PC-9 (cell line): ENCODE measurements around the gene SLC25A14.

Source experiments
- EZH2 ChIP-seq: fragments of 200-600 bp; sonication (generic); IDR thresholded peaks from 2 replicates; pipeline ENCODE4 v1.8.0; 2017; ENCODE audit warnings: antibody characterized with exemption, low read depth
- TF ChIP-seq, protein P1 (sequence below): fragments of 200-600 bp; sonication (generic); conservative IDR thresholded peaks from 2 replicates; pipeline ENCODE4 v1.6.1; 2017; ENCODE audit warnings: mixed run types, antibody characterized with exemption, mild to moderate bottlenecking, moderate library complexity

DNA sequence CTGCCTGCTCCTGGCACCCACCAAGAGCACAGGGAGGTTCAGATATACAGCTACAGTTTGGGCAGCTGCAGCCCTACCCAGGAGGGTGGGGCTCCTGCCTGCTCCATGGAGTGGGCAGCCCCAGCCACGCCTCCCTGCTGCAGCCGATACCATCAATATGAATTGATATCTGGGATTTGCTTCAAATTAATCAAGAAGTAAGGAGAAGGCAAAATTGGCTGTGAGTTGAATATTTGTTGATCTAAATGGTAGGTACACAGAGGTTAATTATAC lies 39.8 kb upstream of the SLC25A14 start:
- TF ChIP-seq, protein P1, sequence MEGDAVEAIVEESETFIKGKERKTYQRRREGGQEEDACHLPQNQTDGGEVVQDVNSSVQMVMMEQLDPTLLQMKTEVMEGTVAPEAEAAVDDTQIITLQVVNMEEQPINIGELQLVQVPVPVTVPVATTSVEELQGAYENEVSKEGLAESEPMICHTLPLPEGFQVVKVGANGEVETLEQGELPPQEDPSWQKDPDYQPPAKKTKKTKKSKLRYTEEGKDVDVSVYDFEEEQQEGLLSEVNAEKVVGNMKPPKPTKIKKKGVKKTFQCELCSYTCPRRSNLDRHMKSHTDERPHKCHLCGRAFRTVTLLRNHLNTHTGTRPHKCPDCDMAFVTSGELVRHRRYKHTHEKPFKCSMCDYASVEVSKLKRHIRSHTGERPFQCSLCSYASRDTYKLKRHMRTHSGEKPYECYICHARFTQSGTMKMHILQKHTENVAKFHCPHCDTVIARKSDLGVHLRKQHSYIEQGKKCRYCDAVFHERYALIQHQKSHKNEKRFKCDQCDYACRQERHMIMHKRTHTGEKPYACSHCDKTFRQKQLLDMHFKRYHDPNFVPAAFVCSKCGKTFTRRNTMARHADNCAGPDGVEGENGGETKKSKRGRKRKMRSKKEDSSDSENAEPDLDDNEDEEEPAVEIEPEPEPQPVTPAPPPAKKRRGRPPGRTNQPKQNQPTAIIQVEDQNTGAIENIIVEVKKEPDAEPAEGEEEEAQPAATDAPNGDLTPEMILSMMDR: no peak
- no peak for TF ChIP-seq EZH2
